Measurements from ENCODE around the gene MCHR1. TPM values are rescaled to one million over a fixed set of nuclear protein-coding genes. Genes with fewer than 3 reads are reported as not detected.
"Not testable (repeated sequence)": the region's sequence is repeated elsewhere in the genome, so short reads cannot be mapped to it uniquely, and the experiment has no call there.

Gene MCHR1
- total RNA-seq, 3 donors from 2014 or later, result not detected

GRCh38 chr22:40648386-40648785 is 30.9 kb upstream of the MCHR1 start:
- DNase-seq (no peak), ATAC-seq (no peak)
- H3K9me3 Mint-ChIP-seq, result no peaks in the 10 kb centered on the region
- H3K27me3 Mint-ChIP-seq (ENCODE audit: low read depth), result no peaks in the 10 kb centered on the region
- H3K4me3 Mint-ChIP-seq, result no peak overlapping the region
- peaks cover 15% of the 10 kb centered on the region for H3K4me1 Mint-ChIP-seq (ENCODE audit: low read depth)
- H3K36me3 Mint-ChIP-seq (ENCODE audit: insufficient read depth), result no peaks in the 10 kb centered on the region

GRCh38 chr22:40651057-40651456 is 28.2 kb upstream of the MCHR1 start:
- no peak for DNase-seq
- Mint-ChIP-seq H3K27me3 (ENCODE audit: low read depth) (no peaks in the 10 kb centered on the region), H3K36me3 (ENCODE audit: insufficient read depth) (no peaks in the 10 kb centered on the region), H3K4me3 (no peak overlapping the region), H3K4me1 (ENCODE audit: low read depth) (peaks cover 15% of the 10 kb centered on the region), H3K9me3 (no peaks in the 10 kb centered on the region)
- ATAC-seq, result no peak

GRCh38 chr22:40651563-40652501 is 27.5 kb upstream of the MCHR1 start:
- Mint-ChIP-seq H3K4me3 (peak overlapping the region; percentile 75), H3K9me3 (no peaks in the 10 kb centered on the region), H3K36me3 (ENCODE audit: insufficient read depth) (no peaks in the 10 kb centered on the region), H3K4me1 (ENCODE audit: low read depth) (peaks cover 11% of the 10 kb centered on the region), H3K27me3 (ENCODE audit: low read depth) (no peaks in the 10 kb centered on the region)
- ATAC-seq (peak; percentile 99), DNase-seq (peak; percentile 76)

GRCh38 chr22:40653361-40653760 is 25.9 kb upstream of the MCHR1 start:
- Mint-ChIP-seq H3K9me3 (no peaks in the 10 kb centered on the region), H3K4me1 (ENCODE audit: low read depth) (peaks cover 9% of the 10 kb centered on the region), H3K36me3 (ENCODE audit: insufficient read depth) (no peaks in the 10 kb centered on the region), H3K4me3 (no peak overlapping the region), H3K27me3 (ENCODE audit: low read depth) (no peaks in the 10 kb centered on the region)
- DNase-seq (no peak), ATAC-seq (no peak)

- no peak overlapping the region for H3K4me3 Mint-ChIP-seq
These were observed 24.6 kb upstream of the MCHR1 start for GRCh38 chr22:40654522-40655167.

GRCh38 chr22:40655941-40656340 is 23.3 kb upstream of the MCHR1 start:
- H3K4me1 Mint-ChIP-seq (ENCODE audit: low read depth); H3K36me3 Mint-ChIP-seq (ENCODE audit: insufficient read depth); DNase-seq; H3K27me3 Mint-ChIP-seq (ENCODE audit: low read depth); H3K4me3 Mint-ChIP-seq; ATAC-seq; H3K9me3 Mint-ChIP-seq: not testable (repeated sequence)

More at GRCh38 chr22:40654522-40655167, 24.6 kb upstream of the MCHR1 start:
- peaks cover 9% of the 10 kb centered on the region for H3K4me1 Mint-ChIP-seq (ENCODE audit: low read depth)
- no peak for DNase-seq
- H3K36me3 Mint-ChIP-seq (ENCODE audit: insufficient read depth), result no peaks in the 10 kb centered on the region
- no peak for ATAC-seq
- peaks cover 1% of the 10 kb centered on the region for H3K27me3 Mint-ChIP-seq (ENCODE audit: low read depth)
- no peaks in the 10 kb centered on the region for H3K9me3 Mint-ChIP-seq

GRCh38 chr22:40656651-40657050 is 22.6 kb upstream of the MCHR1 start:
- H3K27me3 Mint-ChIP-seq (ENCODE audit: low read depth); H3K9me3 Mint-ChIP-seq; DNase-seq; H3K4me3 Mint-ChIP-seq; H3K36me3 Mint-ChIP-seq (ENCODE audit: insufficient read depth); ATAC-seq; H3K4me1 Mint-ChIP-seq (ENCODE audit: low read depth): not testable (repeated sequence)

GRCh38 chr22:40659166-40659565 is 20.1 kb upstream of the MCHR1 start:
- DNase-seq, result no peak
- Mint-ChIP-seq H3K4me3 (no peak overlapping the region), H3K36me3 (ENCODE audit: insufficient read depth) (no peaks in the 10 kb centered on the region), H3K4me1 (ENCODE audit: low read depth) (no peaks in the 10 kb centered on the region), H3K9me3 (no peaks in the 10 kb centered on the region), H3K27me3 (ENCODE audit: low read depth) (peaks cover 1% of the 10 kb centered on the region)
- ATAC-seq, result no peak

- H3K4me1 Mint-ChIP-seq (ENCODE audit: low read depth), result no peaks in the 10 kb centered on the region
- peaks cover 1% of the 10 kb centered on the region for H3K27me3 Mint-ChIP-seq (ENCODE audit: low read depth)
- H3K36me3 Mint-ChIP-seq (ENCODE audit: insufficient read depth), result no peaks in the 10 kb centered on the region
- no peaks in the 10 kb centered on the region for H3K9me3 Mint-ChIP-seq
- DNase-seq, result no peak
- no peak overlapping the region for H3K4me3 Mint-ChIP-seq
- no peak for ATAC-seq
These were observed 18.6 kb upstream of the MCHR1 start for GRCh38 chr22:40660730-40661129.

GRCh38 chr22:40661671-40662070 is 17.6 kb upstream of the MCHR1 start:
- Mint-ChIP-seq H3K27me3 (ENCODE audit: low read depth) (peaks cover 1% of the 10 kb centered on the region), H3K4me3 (no peak overlapping the region), H3K36me3 (ENCODE audit: insufficient read depth) (no peaks in the 10 kb centered on the region), H3K9me3 (no peaks in the 10 kb centered on the region), H3K4me1 (ENCODE audit: low read depth) (no peaks in the 10 kb centered on the region)
- DNase-seq (no peak), ATAC-seq (no peak)

- Mint-ChIP-seq H3K4me1 (ENCODE audit: low read depth) (peaks cover 9% of the 10 kb centered on the region), H3K4me3 (no peak overlapping the region), H3K9me3 (peaks cover 4% of the 10 kb centered on the region), H3K36me3 (ENCODE audit: insufficient read depth) (no peaks in the 10 kb centered on the region), H3K27me3 (ENCODE audit: low read depth) (no peaks in the 10 kb centered on the region)
- ATAC-seq, result no peak
- no peak for DNase-seq
These were observed 14.0 kb upstream of the MCHR1 start for GRCh38 chr22:40665312-40665711.

- Mint-ChIP-seq H3K4me3 (no peak overlapping the region), H3K36me3 (ENCODE audit: insufficient read depth) (no peaks in the 10 kb centered on the region), H3K4me1 (ENCODE audit: low read depth) (peaks cover 9% of the 10 kb centered on the region), H3K27me3 (ENCODE audit: low read depth) (no peaks in the 10 kb centered on the region), H3K9me3 (peaks cover 4% of the 10 kb centered on the region)
- DNase-seq, result no peak
- no peak for ATAC-seq
These were observed 13.0 kb upstream of the MCHR1 start for GRCh38 chr22:40666151-40666848.

GRCh38 chr22:40668611-40669411 is 10.5 kb upstream of the MCHR1 start:
- Mint-ChIP-seq H3K4me1 (ENCODE audit: low read depth) (peaks cover 9% of the 10 kb centered on the region), H3K27me3 (ENCODE audit: low read depth) (no peaks in the 10 kb centered on the region), H3K4me3 (no peak overlapping the region), H3K9me3 (peaks cover 4% of the 10 kb centered on the region), H3K36me3 (ENCODE audit: insufficient read depth) (no peaks in the 10 kb centered on the region)
- DNase-seq, result no peak
- peak; percentile 72 to 82 for ATAC-seq

- H3K4me1 Mint-ChIP-seq (ENCODE audit: low read depth), result peaks cover 9% of the 10 kb centered on the region
- H3K27me3 Mint-ChIP-seq (ENCODE audit: low read depth), result no peaks in the 10 kb centered on the region
- H3K4me3 Mint-ChIP-seq, result no peak overlapping the region
- ATAC-seq, result no peak
- H3K9me3 Mint-ChIP-seq, result peaks cover 4% of the 10 kb centered on the region
- no peaks in the 10 kb centered on the region for H3K36me3 Mint-ChIP-seq (ENCODE audit: insufficient read depth)
- DNase-seq, result no peak
These were observed 9.2 kb upstream of the MCHR1 start for GRCh38 chr22:40670058-40670457.
